Liver (tissue), 3 donors: Measurements from ENCODE around the gene PPA1.

ENCODE experiments used
- CTCF ChIP-seq: fragments of 150-350 bp; IDR thresholded peaks from 2 replicates; pipeline ENCODE4 v1.5.1; 2017; ENCODE audit warnings: improper control_type of control experiment, low read depth, low read length; ENCODE audit not compliant: missing input control
- NR2F2 ChIP-seq: IDR thresholded peaks from 2 replicates; pipeline ENCODE4 v1.6.1; 2016; ENCODE audit warnings: antibody characterized with exemption
- donor health status: healthy.
- donor health status: healthy.

- TF ChIP-seq CTCF (no peak), NR2F2 (no peak)
These were observed 12.2 kb downstream of the PPA1 start for GRCh38 chr10:70221030-70221429.
